H1 (cell line): Measurements from ENCODE around the gene PEX14.

Experiments
- CTCF ChIP-seq, 3 experiments: IDR thresholded peaks; 1 replicate in 2 of 3; 2 replicates in 1 of 3; pipeline versions ENCODE4 v1.5.1 to v1.6.1; 2011; ENCODE audit warnings: low read length in 3 of 3, mild to moderate bottlenecking in 3 of 3, inconsistent platforms in 2 of 3, low read depth in 1 of 3, moderate library complexity in 1 of 3; ENCODE audit not compliant: insufficient read depth in 1 of 3; ENCODE audit errors: control extremely low read depth in 1 of 3
- EGR1 ChIP-seq: IDR thresholded peaks from 2 replicates; pipeline ENCODE4 v1.6.1; 2011; ENCODE audit warnings: low read depth, low read length, borderline replicate concordance
- EP300 ChIP-seq, 2 experiments: IDR thresholded peaks; 1 replicate in 1 of 2; 2 replicates in 1 of 2; pipeline ENCODE4 v1.6.1; 2011 to 2012; ENCODE audit warnings: low read depth in 2 of 2, low read length in 2 of 2, mild to moderate bottlenecking in 2 of 2, borderline replicate concordance in 1 of 2, inconsistent platforms in 1 of 2, moderate library complexity in 1 of 2
- POLR2A ChIP-seq, 2 experiments: IDR thresholded peaks; 1 replicate in 1 of 2; 2 replicates in 1 of 2; pipeline ENCODE4 v1.6.1; 2011; ENCODE audit warnings: low read depth in 2 of 2, low read length in 2 of 2, mild to moderate bottlenecking in 2 of 2; ENCODE audit errors: control extremely low read depth in 1 of 2
- SIN3A ChIP-seq, 2 experiments: IDR thresholded peaks in 1 of 2; conservative IDR thresholded peaks in 1 of 2; 2 replicates each; pipeline ENCODE4 v1.6.1; 2011 to 2012; ENCODE audit warnings: low read length in 2 of 2, improper control_type of control experiment in 1 of 2, low read depth in 1 of 2, mild to moderate bottlenecking in 1 of 2
- SP1 ChIP-seq: IDR thresholded peaks from 2 replicates; pipeline ENCODE4 v1.6.1; 2011; ENCODE audit warnings: low read depth, low read length
- SP2 ChIP-seq: IDR thresholded peaks from 2 replicates; pipeline ENCODE4 v1.6.1; 2012; ENCODE audit warnings: mild to moderate bottlenecking, low read length, inconsistent platforms

- no peak for TF ChIP-seq CTCF (IDR thresholded peaks at IDR 0.05; ENCODE audit: control extremely low read depth in 1 of 3, insufficient read depth in 1 of 3, low read depth in 1 of 3, low read length in 3 of 3)
- no peak for TF ChIP-seq EGR1
- TF ChIP-seq SP1: no peak
- TF ChIP-seq POLR2A (IDR thresholded peaks at IDR 0.05; ENCODE audit: control extremely low read depth in 1 of 2, low read depth in 2 of 2, low read length in 2 of 2): no peak
- no peak for TF ChIP-seq SIN3A (conservative IDR thresholded peaks at IDR 0.05 in 1 of 2, IDR thresholded peaks at IDR 0.05 in 1 of 2; ENCODE audit: low read depth in 1 of 2, low read length in 2 of 2)
- no peak for TF ChIP-seq SP2
- no peak for TF ChIP-seq EP300 (IDR thresholded peaks at IDR 0.05; ENCODE audit: borderline replicate concordance in 1 of 2, low read depth in 2 of 2, low read length in 2 of 2)
Observed at GRCh38 chr1:10549904-10550664, 75.3 kb downstream of the PEX14 start.
